GM19043 (cell line): ENCODE measurements around the gene DNTTIP2.

Source experiments
- ATAC-seq: cut with Tn5 transposase; IDR thresholded peaks from one replicate; pipeline ENCODE4 v1.9.1; 2021; ENCODE audit warnings: low read depth; ENCODE audit not compliant: unreplicated experiment

The DNTTIP2 gene

GRCh38 chr1:93816970-93817678 is 61.9 kb downstream of the DNTTIP2 start:
- ATAC-seq = no peak
